ENCODE results near the gene OR12D1.

The OR12D1 gene

GRCh38 chr6:29465279-29465678 is 50.6 kb downstream of the OR12D1 start:
- Histone ChIP-seq H3K9ac (ENCODE audit: insufficient read length, low read depth) (no peak overlapping the region), H3K27me3 (ENCODE audit: insufficient read depth, insufficient read length) (no peaks in the 10 kb centered on the region), H3K36me3 (ENCODE audit: insufficient read depth, insufficient read length, low read length) (no peaks in the 10 kb centered on the region), H3K9me3 (ENCODE audit: insufficient read depth, low read length) (no peaks in the 10 kb centered on the region), H3K4me1 (ENCODE audit: insufficient read depth, insufficient read length) (no peaks in the 10 kb centered on the region), H3K4me3 (ENCODE audit: insufficient read length, low read depth) (no peak overlapping the region)
- TF ChIP-seq ZNF274 (IDR thresholded peaks at IDR 0.05; ENCODE audit: low read depth, low read length) (no peak), SUZ12 (IDR thresholded peaks at IDR 0.05; ENCODE audit: extremely low read depth, insufficient read depth, insufficient read length) (no peak), YY1 (IDR thresholded peaks at IDR 0.05; ENCODE audit: insufficient read depth, insufficient read length) (no peak)
- DNase-seq (ENCODE audit: low read depth, low spot score), result no peak

GRCh38 chr6:29465801-29466200 is 51.1 kb downstream of the OR12D1 start:
- no peak overlapping the region for H3K9ac ChIP-seq (ENCODE audit: insufficient read length, low read depth)
- H3K36me3 ChIP-seq (ENCODE audit: insufficient read depth, insufficient read length, low read length), result no peaks in the 10 kb centered on the region
- no peaks in the 10 kb centered on the region for H3K27me3 ChIP-seq (ENCODE audit: insufficient read depth, insufficient read length)
- TF ChIP-seq ZNF274 (IDR thresholded peaks at IDR 0.05; ENCODE audit: low read depth, low read length) (no peak), SUZ12 (IDR thresholded peaks at IDR 0.05; ENCODE audit: extremely low read depth, insufficient read depth, insufficient read length) (no peak), YY1 (IDR thresholded peaks at IDR 0.05; ENCODE audit: insufficient read depth, insufficient read length) (no peak)
- no peaks in the 10 kb centered on the region for H3K9me3 ChIP-seq (ENCODE audit: insufficient read depth, low read length)
- DNase-seq (ENCODE audit: low read depth, low spot score), result no peak
- no peak overlapping the region for H3K4me3 ChIP-seq (ENCODE audit: insufficient read length, low read depth)
- H3K4me1 ChIP-seq (ENCODE audit: insufficient read depth, insufficient read length), result no peaks in the 10 kb centered on the region

GRCh38 chr6:29466241-29466640 is 51.5 kb downstream of the OR12D1 start:
- no peaks in the 10 kb centered on the region for H3K27me3 ChIP-seq (ENCODE audit: insufficient read depth, insufficient read length)
- no peaks in the 10 kb centered on the region for H3K9me3 ChIP-seq (ENCODE audit: insufficient read depth, low read length)
- H3K9ac ChIP-seq (ENCODE audit: insufficient read length, low read depth), result no peak overlapping the region
- TF ChIP-seq YY1 (IDR thresholded peaks at IDR 0.05; ENCODE audit: insufficient read depth, insufficient read length), result no peak
- no peak for TF ChIP-seq SUZ12 (IDR thresholded peaks at IDR 0.05; ENCODE audit: extremely low read depth, insufficient read depth, insufficient read length)
- TF ChIP-seq ZNF274 (IDR thresholded peaks at IDR 0.05; ENCODE audit: low read depth, low read length), result no peak
- no peaks in the 10 kb centered on the region for H3K36me3 ChIP-seq (ENCODE audit: insufficient read depth, insufficient read length, low read length)
- DNase-seq (ENCODE audit: low read depth, low spot score), result no peak
- no peaks in the 10 kb centered on the region for H3K4me1 ChIP-seq (ENCODE audit: insufficient read depth, insufficient read length)
- no peak overlapping the region for H3K4me3 ChIP-seq (ENCODE audit: insufficient read length, low read depth)
